Prostate gland (tissue), 2 donors: Measurements from ENCODE around the gene OVOL1.

ENCODE experiments used
- CTCF ChIP-seq, 4 experiments: fragments of 200-600 bp in 2 of 4; fragments of 450-650 bp in 2 of 4; sonication (generic) in 2 of 4; IDR thresholded peaks; 1 replicate in 3 of 4; 2 replicates in 1 of 4; pipeline ENCODE4 v1.5.1; 2016 to 2019; ENCODE audit warnings: antibody characterized with exemption in 4 of 4, mild to moderate bottlenecking in 2 of 4, moderate library complexity in 2 of 4
- POLR2A ChIP-seq: fragments of 450-650 bp; IDR thresholded peaks from one replicate; pipeline ENCODE4 v1.6.1; 2016; ENCODE audit warnings: antibody characterized with exemption, mild to moderate bottlenecking
- POLR2AphosphoS5 ChIP-seq: sonication (generic); formaldehyde crosslinking; IDR thresholded peaks from one replicate; pipeline ENCODE4 v1.6.1; 2017; ENCODE audit warnings: antibody characterized with exemption

GRCh38 chr11:65779669-65779918, 7.3 kb upstream of the OVOL1 start:
- TF ChIP-seq POLR2AphosphoS5 = no peak
- no peak for TF ChIP-seq CTCF (IDR thresholded peaks at IDR 0.05)
- TF ChIP-seq POLR2A = no peak
